Stimulated activated naive CD8-positive, alpha-beta T cell treated with anti-CD3 and anti-CD28 coated beads, Interleukin-15, Interleukin-2, amounts not matched to agents 100 U/mL and 50 U/mL, for 24 hours (primary cell): ENCODE measurements around the gene TMEM163.

Experiments
- ATAC-seq: fragments of 150-1000 bp; cut with Tn5 transposase; one replicate; pipeline ENCODE4 v1.10.0; 2021
- DNase-seq: peaks from one replicate; pipeline ENCODE4 v3.0.0; 2021

The TMEM163 gene

GRCh38 chr2:134692499-134692898 lies 26.3 kb downstream of the TMEM163 start:
- ATAC-seq: peak; percentile 57

GRCh38 chr2:134690629-134691215 lies 28.1 kb downstream of the TMEM163 start:
- no peak for ATAC-seq
- no peak for DNase-seq

More at GRCh38 chr2:134692499-134692898, 26.3 kb downstream of the TMEM163 start:
- DNase-seq: no peak

DNA sequence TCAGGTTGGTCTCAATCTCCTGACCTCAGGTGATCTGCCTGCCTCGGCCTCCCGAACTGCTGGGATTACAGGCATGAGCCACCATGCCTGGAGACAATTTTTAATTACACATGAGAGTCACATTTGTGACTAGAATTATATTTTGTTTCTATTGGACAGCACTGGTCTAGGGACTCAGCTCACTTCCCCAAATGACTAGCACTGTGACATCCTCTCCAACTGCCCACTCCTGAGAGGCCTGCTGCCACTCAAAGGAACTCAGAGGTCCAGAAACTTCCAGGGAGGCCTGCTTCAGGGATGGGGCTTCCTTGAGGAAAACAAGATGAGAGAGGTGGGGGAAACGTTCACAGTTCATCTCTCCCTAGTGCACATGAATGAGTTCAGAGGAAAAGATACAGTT lies 29.5 kb downstream of the TMEM163 start:
- DNase-seq: no peak
- ATAC-seq: no peak

DNA sequence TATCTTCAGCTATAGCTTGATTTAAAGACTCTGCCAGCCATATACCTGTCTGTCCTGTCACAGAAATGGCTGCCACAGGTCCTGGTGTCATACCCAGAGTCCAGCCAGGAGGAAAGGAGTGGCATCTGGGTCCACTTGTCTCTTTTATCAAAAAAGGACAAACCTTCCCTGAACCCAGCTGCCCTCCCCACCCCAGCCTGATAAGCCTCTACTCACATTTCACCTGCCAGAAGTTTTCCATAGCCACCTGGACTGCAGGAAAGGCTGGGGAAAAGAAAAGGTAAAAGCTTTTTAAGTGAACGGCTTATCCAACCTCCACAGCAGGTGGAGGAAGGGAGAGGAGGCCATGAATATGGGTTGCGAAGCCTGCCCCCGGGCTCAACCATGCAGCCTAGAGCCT lies 32.8 kb downstream of the TMEM163 start:
- DNase-seq (no peak), ATAC-seq (no peak)

DNA sequence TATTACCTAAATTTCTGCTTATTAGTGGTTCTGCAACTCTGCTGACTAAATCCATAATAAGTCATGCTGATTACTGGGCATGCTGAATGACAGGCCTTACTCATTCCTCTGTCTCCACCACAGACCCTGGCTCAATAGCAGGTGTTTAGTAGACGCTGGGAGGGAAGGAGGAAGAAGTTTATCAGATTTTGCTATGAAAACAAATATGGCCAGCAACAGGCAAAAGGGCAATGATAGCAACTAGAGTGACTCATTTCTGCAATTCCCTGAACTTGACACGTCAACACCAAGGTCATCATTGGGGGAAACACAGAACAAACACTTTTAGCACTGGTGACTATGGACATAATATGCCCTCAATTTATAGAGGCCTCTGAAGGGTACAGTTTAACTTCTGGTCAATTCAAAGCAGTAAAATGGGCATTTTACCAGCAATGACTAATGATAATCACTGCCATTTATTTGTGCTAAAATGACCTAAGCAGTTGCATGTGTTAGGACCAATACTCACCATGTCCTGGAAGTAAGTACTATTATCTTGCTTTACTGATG lies 35.2 kb downstream of the TMEM163 start:
- DNase-seq (no peak), ATAC-seq (peak; percentile 65)

DNA sequence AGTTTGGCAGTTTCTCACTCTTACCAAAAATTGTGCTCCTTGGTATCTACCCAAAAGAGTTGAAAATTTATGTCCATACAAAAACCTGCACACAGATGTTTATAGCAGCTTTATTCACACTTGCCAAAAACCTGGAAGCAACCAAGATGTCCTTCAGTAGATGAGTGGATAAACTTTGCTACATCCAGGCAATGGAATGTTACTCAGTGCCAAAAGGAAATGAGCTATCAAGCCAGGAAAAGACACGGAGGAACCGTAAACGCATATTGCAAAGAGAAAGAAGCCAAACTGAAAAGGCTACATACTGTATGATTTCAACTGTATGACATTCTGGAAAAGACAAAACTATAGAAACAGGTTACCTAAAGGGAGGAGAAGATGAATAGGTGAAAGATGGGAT lies 36.1 kb downstream of the TMEM163 start:
- ATAC-seq (no peak), DNase-seq (no peak)

GRCh38 chr2:134681201-134681600 lies 37.6 kb downstream of the TMEM163 start:
- ATAC-seq (no peak), DNase-seq (no peak)

DNA sequence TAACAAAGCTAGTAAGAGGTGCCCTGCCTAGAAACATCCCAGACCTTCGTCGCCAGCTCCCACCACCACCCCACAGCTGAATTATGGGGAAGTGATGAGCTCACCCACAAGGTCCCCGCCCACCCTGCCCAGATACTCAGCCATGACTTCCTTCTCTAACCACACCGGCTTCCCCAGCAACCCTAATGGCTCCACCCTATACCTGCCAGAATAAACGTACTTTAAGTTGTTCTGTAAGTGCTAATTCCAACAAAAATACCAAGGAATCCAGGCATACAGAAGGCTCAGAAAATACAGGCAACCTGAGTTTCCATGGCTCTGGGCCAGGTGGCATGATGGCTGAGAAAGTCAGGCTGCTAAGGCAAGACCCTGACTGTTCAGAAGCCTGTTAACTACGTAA lies 39.1 kb downstream of the TMEM163 start:
- ATAC-seq (peak; percentile 63), DNase-seq (peak; percentile 34)

DNA sequence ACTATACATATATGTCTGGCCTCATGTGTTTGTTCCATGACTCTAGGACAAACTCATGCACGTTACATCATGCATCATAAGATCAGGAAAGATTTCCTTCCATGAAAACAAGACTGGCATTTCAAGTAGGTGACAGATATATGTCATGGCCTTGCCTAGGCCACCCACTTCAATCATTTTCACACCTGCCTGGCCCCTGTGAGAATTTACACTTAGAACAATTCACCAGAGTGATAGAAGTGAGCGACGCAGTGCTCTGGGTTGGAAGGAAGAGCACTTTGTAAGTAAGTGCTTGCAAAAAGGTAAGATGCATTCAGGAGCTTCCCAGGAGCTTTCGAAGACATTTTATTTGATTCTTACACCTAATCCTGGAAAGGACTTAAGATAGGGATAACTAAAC lies 39.5 kb downstream of the TMEM163 start:
- no peak for ATAC-seq
- no peak for DNase-seq

DNA sequence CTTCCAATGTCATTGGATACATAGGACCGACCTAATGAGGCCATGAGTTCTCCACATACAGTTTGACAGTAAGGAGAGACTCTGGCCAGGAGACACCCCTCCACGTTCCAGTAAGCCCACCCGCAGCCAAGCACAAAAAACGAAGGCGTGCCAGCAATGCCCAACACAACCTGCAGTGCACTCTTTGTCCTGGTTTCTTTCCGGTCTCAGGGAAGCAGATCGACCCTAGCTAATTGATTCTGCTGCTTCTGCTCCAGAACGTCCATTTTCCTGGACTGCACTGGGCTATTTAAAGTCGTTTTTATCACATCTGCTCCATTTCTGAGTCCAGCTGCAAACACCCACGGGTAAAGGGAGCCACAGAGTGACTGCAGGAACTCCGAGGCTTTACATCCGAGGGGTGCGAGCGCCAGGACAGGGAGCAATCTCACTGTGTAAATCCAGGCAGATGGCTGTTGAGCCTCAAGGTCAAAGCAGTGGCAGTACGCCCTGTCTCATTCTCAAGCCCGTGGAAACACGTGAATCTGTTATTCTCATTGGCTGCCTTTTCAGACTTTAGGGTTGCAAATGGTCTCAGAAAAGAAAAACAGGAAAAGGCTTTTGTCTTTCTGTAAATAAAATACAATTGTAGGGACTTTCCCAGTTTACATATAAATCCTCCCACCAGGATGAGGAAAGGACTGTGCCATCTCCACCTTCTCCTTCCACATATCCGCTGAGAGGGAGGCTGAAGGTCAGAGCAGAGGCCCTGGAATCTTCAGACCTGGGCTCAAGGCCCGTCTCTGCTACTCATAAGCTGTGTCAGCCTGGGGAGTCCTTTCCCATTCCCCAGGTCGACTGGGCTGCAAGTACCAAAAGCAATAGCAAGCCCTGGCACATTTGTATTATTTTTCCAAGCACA lies 40.7 kb downstream of the TMEM163 start:
- ATAC-seq (no peak), DNase-seq (no peak)

DNA sequence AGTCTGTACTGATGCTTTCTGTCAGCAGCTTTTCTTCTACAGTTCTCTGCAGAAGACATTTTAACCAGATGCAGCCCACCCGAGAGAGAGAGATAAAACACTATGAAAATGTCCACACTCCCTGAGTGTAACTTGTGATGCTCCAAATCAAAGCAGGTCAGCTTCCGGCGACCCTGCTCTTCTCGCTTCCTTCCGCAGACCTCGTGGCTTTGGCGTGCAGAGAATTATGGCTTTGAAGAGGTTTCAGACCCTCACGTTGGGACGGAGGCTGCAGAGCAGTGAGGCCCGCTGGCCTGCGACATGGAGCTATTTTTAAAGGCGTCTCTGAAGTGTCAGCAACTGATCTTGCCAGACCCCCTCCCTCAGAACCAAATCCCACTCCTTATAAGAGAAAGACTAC lies 41.8 kb downstream of the TMEM163 start:
- DNase-seq (peak; percentile 26), ATAC-seq (no peak)

GRCh38 chr2:134675314-134675713 lies 43.5 kb downstream of the TMEM163 start:
- DNase-seq (no peak), ATAC-seq (no peak)

GRCh38 chr2:134674687-134675086 lies 44.1 kb downstream of the TMEM163 start:
- ATAC-seq (no peak), DNase-seq (no peak)

DNA sequence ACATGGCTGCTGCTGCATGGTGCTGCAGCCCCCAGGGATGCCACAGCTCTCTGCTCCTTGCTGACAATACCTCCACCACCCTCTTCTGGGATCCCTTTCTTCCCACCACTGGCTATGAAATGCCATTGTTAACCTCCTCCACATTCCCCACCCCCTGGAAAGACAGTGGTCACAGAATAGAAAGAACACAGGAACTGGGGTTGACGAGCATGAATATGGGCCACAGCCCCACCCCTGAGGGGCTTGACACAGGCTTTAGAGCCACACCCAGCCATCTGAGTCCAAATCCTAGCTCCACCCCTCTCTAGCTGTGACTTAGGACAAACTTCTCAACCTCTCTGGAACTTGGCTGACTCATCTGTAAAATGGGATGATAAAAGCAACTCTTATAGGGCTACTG lies 47.3 kb downstream of the TMEM163 start:
- DNase-seq: no peak
- ATAC-seq: no peak

- no peak for ATAC-seq
- no peak for DNase-seq
Measured at GRCh38 chr2:134670955-134671354, 47.8 kb downstream of the TMEM163 start.

DNA sequence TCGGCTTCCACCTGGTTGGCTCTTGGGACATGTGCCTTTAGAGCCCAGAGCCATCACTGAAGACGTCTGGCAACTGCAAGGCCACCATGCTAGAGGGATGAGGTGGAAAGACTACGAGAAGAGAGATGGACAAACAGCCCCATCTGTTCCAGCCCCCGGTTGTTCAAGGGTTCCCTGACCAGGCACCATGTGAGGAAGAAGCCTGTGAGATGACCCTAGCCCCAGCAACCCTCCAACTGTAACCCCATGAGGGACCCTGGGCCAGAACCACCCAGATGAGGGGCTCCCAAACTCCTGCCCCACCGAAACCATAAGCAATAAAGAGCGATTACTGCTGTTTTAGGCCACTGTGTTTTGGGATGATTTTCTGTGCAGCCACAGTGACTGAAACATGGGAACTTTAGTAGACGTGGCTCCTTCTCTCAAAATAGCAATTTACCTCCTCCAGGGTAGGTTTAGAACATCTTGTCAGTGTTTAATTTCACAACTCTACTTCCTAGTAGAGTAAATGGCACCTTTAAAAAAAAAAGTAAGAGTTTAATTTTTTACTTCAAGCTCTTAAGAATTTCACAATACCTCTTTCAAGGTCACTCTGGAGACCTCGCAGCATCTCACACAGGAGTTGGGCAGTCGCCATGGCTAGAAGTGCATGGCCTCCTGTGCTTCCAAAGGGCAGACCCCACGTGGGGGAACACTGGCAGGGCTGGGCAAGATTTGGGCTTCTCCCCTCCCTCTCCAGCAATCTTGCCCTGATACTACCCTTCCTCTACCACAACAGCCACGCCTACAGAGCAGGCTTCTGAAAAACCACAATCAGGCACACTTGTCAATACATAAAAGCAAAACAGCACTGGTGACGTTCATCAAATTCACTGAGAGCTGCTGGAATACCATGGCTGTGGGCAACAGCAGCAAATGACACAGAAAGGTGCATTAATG lies 48.8 kb downstream of the TMEM163 start:
- peak; percentile 46 for DNase-seq
- ATAC-seq: peak; percentile 50

GRCh38 chr2:134668821-134669220 lies 50.0 kb downstream of the TMEM163 start:
- DNase-seq (peak; percentile 79), ATAC-seq (peak; percentile 94)

DNA sequence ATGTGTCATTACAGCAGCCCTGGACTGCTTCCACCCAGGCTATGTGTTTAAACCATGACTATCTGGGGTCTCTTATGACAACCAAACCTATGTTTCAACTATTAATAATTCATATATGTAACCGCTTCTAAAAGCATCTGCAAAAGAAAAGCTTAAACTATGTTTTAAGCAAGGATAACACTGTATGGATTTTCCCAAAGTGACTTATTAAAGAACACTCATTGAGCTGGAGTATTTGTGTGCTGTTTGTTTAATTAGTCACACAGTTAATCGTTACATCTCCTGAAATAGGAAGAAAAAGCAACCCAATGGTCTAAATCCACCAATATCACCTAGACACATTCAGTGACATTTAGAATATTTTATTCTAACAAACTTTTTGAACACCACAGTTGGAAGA lies 51.3 kb downstream of the TMEM163 start:
- DNase-seq: no peak

DNA sequence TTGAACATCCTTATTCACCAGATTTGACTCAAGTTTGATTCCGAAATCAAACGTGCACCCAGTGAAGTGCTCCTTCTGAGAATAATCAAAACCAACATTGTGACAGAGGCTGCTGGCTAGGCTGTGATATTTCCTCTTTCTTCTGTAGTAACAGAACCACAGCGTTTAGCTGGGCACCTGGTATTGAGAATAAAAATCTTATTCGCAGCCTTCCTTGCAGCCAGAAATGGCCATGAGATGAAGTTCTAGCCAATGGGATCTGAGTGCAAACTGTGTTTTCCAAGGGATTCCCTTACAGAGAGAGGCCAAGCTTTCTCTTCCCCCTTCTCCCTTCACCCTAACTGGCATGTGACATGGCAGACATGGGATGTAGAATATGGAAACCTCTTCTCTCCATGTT lies 51.7 kb downstream of the TMEM163 start:
- ATAC-seq: no peak

More for the DNA sequence above, 51.3 kb downstream of the TMEM163 start:
- no peak for ATAC-seq

DNA sequence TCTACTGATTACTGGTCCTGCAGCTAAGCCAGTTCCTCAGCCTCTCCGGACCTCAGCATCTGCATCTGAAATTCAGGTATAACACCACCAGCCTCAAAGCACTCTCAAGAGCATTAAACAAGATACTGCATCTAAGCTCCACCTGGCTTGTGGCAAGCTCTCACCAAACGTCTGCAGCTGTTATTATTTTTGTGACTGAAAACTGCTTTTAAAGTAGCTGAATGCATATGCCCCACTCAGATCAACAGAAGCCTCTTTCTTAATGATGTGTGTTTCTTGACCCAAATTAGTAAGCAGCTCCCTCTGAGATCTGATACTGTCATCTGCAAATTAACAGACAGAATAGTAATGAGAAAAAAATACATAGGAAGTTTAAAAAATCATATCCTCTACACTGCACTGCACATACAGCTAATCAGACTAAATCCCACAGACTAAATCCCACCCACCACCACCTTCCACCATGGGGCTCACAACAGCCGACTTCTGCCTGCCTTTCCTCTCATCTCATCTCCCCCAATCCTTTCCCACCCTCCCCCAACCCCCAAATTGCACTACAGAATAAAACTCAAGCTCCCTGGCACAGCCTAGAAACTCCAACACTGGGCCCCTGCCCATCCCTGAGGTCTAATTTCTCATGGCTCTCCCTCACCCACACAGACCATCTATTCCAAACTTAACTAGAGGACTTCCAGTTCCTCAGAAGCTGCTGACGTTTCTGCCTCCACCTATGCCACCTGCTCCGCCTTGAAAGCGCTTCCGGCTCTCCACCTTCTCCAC lies 52.9 kb downstream of the TMEM163 start:
- DNase-seq (no peak), ATAC-seq (no peak)

More for the DNA sequence above, 51.7 kb downstream of the TMEM163 start:
- no peak for DNase-seq
